Right atrium auricular region (tissue), 2 donors: ENCODE results near the gene ZNF536. TPM values are rescaled to one million over a fixed set of nuclear protein-coding genes. Genes with fewer than 3 reads are reported as not detected.
"Not testable (repeated sequence)": the region's sequence is repeated elsewhere in the genome, so short reads cannot be mapped to it uniquely, and the experiment has no call there.

ENCODE experiments used
- DNase-seq: peaks from one replicate; pipeline ENCODE4 v3.0.0-alpha.2; 2019; ENCODE audit warnings: low spot score
- H3K27ac ChIP-seq, 2 donors: fragments of 200-600 bp; sonication (generic); 1 replicate in 1 of 2; 2 replicates in 1 of 2; pipeline ENCODE4 v1.5.1; 2016 to 2019
- H3K27me3 ChIP-seq, 2 donors: fragments of 200-600 bp; sonication (generic); one replicate each; pipeline versions ENCODE4 v1.5.1 to v1.6.0; 2017 to 2019
- H3K36me3 ChIP-seq: fragments of 200-600 bp; sonication (generic); one replicate; pipeline ENCODE4 v1.5.1; 2016
- H3K4me1 ChIP-seq, 2 donors: fragments of 200-600 bp; sonication (generic); one replicate each; pipeline versions ENCODE4 v1.5.1 to v1.6.0; 2017 to 2019
- H3K4me3 ChIP-seq, 2 donors: fragments of 200-600 bp; sonication (generic); 1 replicate in 1 of 2; 2 replicates in 1 of 2; pipeline ENCODE4 v1.5.1; 2017 to 2019; ENCODE audit warnings: mild to moderate bottlenecking in 1 of 2, moderate library complexity in 1 of 2
- H3K9me3 ChIP-seq, 2 donors: fragments of 200-600 bp; sonication (generic); one replicate each; pipeline ENCODE4 v1.5.1; 2019
- total RNA-seq, 2 donors: library from RNA; depleted of rRNA; stranded (reverse); fragments of >200 nt; gene quantifications; one replicate each; pipeline ENCODE4 v1.1.0, GENCODE V29; 2016
- TF ChIP-seq, protein P1 (sequence below), 2 donors: fragments of 200-600 bp; sonication (generic); IDR thresholded peaks; one replicate each; pipeline ENCODE4 v1.5.1; 2019; ENCODE audit warnings: antibody characterized with exemption in 2 of 2

The ZNF536 gene
- total RNA-seq, 2 donors from 2014 or later = 1.9 to 2.7 TPM

DNA sequence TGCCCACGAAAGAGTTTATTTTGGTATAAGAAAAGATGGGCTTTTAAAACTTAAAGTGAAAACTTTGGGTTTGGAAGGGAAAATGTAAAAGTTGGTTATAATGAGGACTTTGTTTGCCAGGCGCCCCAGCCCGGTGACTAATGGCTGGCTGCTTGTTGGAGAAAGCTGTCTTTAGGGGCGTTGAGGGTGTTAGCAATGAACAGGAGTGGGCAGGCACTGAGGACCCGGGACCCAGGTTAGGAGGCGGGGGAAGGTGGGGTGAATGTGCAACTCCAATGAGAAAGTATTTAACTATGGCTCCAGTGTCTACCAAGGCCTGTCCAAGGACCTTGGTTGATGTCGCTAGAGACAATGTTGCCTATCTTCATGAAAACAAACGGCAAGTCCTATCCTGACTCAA lies 118.6 kb downstream of the ZNF536 start:
- no peak overlapping the region for H3K4me3 ChIP-seq
- H3K4me1 ChIP-seq = no peaks in the 10 kb centered on the region
- DNase-seq = no peak
- no peaks in the 10 kb centered on the region for H3K36me3 ChIP-seq
- TF ChIP-seq, protein P1, sequence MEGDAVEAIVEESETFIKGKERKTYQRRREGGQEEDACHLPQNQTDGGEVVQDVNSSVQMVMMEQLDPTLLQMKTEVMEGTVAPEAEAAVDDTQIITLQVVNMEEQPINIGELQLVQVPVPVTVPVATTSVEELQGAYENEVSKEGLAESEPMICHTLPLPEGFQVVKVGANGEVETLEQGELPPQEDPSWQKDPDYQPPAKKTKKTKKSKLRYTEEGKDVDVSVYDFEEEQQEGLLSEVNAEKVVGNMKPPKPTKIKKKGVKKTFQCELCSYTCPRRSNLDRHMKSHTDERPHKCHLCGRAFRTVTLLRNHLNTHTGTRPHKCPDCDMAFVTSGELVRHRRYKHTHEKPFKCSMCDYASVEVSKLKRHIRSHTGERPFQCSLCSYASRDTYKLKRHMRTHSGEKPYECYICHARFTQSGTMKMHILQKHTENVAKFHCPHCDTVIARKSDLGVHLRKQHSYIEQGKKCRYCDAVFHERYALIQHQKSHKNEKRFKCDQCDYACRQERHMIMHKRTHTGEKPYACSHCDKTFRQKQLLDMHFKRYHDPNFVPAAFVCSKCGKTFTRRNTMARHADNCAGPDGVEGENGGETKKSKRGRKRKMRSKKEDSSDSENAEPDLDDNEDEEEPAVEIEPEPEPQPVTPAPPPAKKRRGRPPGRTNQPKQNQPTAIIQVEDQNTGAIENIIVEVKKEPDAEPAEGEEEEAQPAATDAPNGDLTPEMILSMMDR (IDR thresholded peaks at IDR 0.05) = no peak
- H3K27ac ChIP-seq = no peak overlapping the region
- H3K27me3 ChIP-seq = no peaks in the 10 kb centered on the region
- no peaks in the 10 kb centered on the region for H3K9me3 ChIP-seq

DNA sequence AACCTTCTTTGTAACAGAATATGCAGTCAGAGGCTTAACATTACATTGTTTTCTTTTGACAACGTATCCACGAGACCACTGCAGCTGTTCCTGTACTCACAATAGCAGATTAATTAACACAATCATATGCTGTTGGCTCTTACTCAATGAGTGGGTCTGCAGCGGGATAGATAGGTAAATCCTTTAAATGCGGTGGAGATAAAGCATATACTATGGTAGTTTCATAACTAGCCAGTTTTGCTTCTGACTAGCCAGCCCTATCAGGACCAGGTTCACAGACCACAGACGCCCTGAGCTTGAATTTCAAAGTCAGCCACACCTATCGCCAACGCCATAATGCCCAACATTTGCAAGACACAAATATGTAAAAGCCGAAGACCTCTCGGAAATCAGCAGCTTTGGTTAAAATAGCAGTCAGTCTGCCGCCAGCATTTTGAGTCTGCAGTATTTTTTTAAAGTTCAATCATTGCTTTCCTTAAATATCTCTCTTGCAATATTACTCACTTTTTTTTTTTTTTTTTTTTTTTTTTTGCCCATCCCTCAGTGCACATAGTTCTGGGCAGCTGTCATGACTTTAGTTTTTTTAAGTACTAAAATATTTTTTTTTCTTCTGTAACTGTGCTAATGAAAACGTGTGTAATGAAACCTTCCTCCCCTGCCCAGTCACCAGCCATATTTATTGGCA lies 120.5 kb downstream of the ZNF536 start:
- Histone ChIP-seq H3K27ac (no peak overlapping the region), H3K4me1 (no peaks in the 10 kb centered on the region), H3K27me3 (no peaks in the 10 kb centered on the region), H3K4me3 (no peak overlapping the region), H3K9me3 (no peaks in the 10 kb centered on the region), H3K36me3 (no peaks in the 10 kb centered on the region)
- no peak for DNase-seq
- TF ChIP-seq, protein P1 (IDR thresholded peaks at IDR 0.05) = no peak

DNA sequence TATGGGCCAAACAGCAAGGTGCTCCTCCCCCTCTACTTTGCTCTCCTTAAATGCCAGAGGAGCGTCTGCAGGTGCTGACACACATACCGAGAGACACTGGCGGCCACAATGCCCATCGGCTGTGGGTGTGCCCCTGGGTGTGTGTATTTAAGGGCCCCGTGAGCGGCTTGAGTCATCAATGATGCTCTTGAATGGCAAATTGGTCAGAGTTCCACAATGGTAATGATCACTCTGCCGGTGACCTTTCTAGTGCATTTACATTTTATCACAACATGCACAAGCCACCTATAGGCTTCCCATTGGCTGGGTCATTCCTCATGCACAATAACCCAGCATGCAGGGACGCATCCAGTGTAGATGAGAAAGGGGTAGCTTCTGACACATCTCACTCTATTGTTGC lies 124.8 kb downstream of the ZNF536 start:
- no peak overlapping the region for H3K27ac ChIP-seq
- no peaks in the 10 kb centered on the region for H3K27me3 ChIP-seq
- H3K4me3 ChIP-seq = no peak overlapping the region
- no peaks in the 10 kb centered on the region for H3K4me1 ChIP-seq
- no peaks in the 10 kb centered on the region for H3K9me3 ChIP-seq
- TF ChIP-seq, protein P1 (IDR thresholded peaks at IDR 0.05) = no peak
- no peak for DNase-seq
- no peaks in the 10 kb centered on the region for H3K36me3 ChIP-seq

DNA sequence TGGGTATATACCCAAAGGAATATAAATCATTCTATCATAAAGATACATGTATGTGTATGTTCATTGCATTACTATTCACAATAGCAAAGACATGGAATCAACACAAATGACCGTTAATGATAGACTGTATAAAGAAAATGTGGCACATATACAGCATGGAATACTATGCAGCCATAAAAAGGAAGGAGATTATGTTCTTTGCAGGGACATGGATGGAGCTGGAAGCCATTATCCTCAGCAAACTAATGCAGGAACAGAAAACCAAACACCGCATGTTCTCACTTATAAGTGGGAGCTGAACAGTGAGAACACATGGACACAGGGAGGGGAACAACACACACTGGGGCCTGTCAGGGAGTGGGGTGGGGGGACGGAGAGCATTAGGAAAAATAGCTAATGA lies 125.9 kb downstream of the ZNF536 start:
- H3K4me3 ChIP-seq, DNase-seq, H3K9me3 ChIP-seq, H3K36me3 ChIP-seq, H3K27ac ChIP-seq, H3K4me1 ChIP-seq, H3K27me3 ChIP-seq: not testable (repeated sequence)

DNA sequence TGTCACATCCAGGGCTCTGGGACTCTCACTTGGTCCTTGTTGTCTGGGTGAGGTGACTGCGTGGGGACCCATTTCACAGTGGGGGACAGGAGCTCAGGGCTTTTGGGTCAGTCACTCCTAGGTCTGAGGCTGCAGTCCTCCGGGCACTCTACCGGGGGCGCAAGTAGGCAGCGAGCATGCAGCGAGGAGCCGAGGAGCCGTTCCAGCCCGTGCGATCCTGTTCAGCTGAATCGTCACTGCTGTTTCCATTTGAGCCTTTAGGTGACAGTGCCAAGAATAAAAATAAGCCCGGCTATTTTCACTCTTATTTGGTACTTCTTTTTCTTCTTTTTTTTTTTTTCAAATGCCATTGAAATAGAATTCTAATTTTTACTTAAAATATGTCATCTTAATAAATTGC lies 126.5 kb downstream of the ZNF536 start:
- Histone ChIP-seq H3K4me3 (no peak overlapping the region), H3K27me3 (no peaks in the 10 kb centered on the region), H3K27ac (no peak overlapping the region), H3K4me1 (no peaks in the 10 kb centered on the region), H3K36me3 (no peaks in the 10 kb centered on the region), H3K9me3 (no peaks in the 10 kb centered on the region)
- no peak for DNase-seq
- TF ChIP-seq, protein P1 (IDR thresholded peaks at IDR 0.05) = no peak

DNA sequence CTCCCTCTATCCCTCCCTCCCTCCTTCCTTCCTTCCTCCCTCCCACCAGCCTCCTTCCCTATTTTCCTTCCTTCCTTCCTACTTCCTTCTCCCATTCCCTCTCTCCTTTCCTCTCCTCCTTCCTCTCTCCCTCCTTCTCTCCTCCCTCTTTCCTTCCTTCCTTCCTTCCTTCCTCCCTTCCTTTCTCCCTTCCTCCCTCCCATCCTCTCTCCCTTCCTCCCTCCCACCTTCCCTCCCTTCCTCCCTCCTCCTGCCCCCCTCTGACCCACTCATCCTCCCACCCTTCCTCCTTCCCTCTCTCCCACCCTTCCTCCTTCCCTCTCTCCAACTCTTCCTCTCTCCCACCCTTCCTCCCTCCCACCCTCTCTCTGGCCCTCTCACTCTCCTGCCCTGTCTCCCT lies 132.1 kb downstream of the ZNF536 start:
- TF ChIP-seq, protein P1 (IDR thresholded peaks at IDR 0.05) = no peak
- no peaks in the 10 kb centered on the region for H3K9me3 ChIP-seq
- DNase-seq = no peak
- no peak overlapping the region for H3K4me3 ChIP-seq
- H3K27me3 ChIP-seq = no peaks in the 10 kb centered on the region
- no peaks in the 10 kb centered on the region for H3K4me1 ChIP-seq
- no peak overlapping the region for H3K27ac ChIP-seq
- H3K36me3 ChIP-seq = no peaks in the 10 kb centered on the region
